Panc1 (cell line): Measurements from ENCODE around the gene NECTIN1. TPM values are rescaled to one million over a fixed set of nuclear protein-coding genes. Genes with fewer than 3 reads are reported as not detected.

Source experiments
- ATAC-seq: fragments of 200-7000 bp; cut with Tn5 transposase; 2 replicates; pipeline ENCODE4 v1.9.1; 2020; ENCODE audit warnings: mild to moderate bottlenecking, moderate library complexity
- BruUV-seq: library from RNA; stranded (reverse); fragments of 400-500 nt; replicated peaks from 2 replicates; lab custom pipeline; 2021; lab: Mats Ljungman, UMichigan
- CTCF ChIA-PET: fragments of 300-600 bp; sonication (Branson Sonifier 250); formaldehyde crosslinking; loops from one replicate; lab custom pipeline; 2022; ENCODE audit warnings: antibody characterized with exemption; lab: Charles Lee
- POLR2A ChIA-PET: fragments of 300-600 bp; sonication (Branson Sonifier 250); formaldehyde crosslinking; loops from one replicate; lab custom pipeline; 2022; ENCODE audit warnings: antibody characterized with exemption; lab: Charles Lee
- DNase-seq: peaks from one replicate; pipeline ENCODE4 v3.0.0-alpha.2; 2010; ENCODE audit warnings: low read depth, low spot score
- H3K27ac ChIP-seq: 2 replicates; pipeline ENCODE4 v1.5.1; 2011; ENCODE audit warnings: mild to moderate bottlenecking, low read length, inconsistent platforms
- H3K27me3 ChIP-seq: fragments of 200-500 bp; sonication (Bioruptor generic); 2 replicates; pipeline ENCODE4 v1.6.0; 2014; ENCODE audit warnings: low read length, inconsistent platforms; ENCODE audit not compliant: control insufficient read depth, insufficient read depth
- H3K36me3 ChIP-seq: fragments of 200-500 bp; sonication (Bioruptor generic); 2 replicates; pipeline ENCODE4 v1.5.1; 2014; ENCODE audit warnings: inconsistent platforms, mild to moderate bottlenecking, low read length, moderate library complexity; ENCODE audit not compliant: control insufficient read depth, insufficient read depth
- H3K4me1 ChIP-seq: 2 replicates; pipeline ENCODE4 v1.5.1; 2011; ENCODE audit warnings: inconsistent platforms, mild to moderate bottlenecking, low read length, moderate library complexity; ENCODE audit not compliant: control insufficient read depth, insufficient read depth
- H3K4me3 ChIP-seq, 2 experiments: 2 replicates each; pipeline ENCODE4 v1.5.1; 2011 to 2012; ENCODE audit warnings: low read depth in 2 of 2, low read length in 2 of 2, mild to moderate bottlenecking in 2 of 2, inconsistent platforms in 1 of 2, moderate library complexity in 1 of 2
- H3K9me3 ChIP-seq: fragments of 200-500 bp; sonication (Bioruptor generic); 2 replicates; pipeline ENCODE4 v1.5.1; 2014; ENCODE audit warnings: low read depth, mild to moderate bottlenecking, inconsistent platforms, low read length, moderate library complexity; ENCODE audit not compliant: control insufficient read depth, insufficient read depth
- POLR2AphosphoS5 ChIP-seq: IDR thresholded peaks from 2 replicates; pipeline ENCODE4 v1.6.1; 2012; ENCODE audit warnings: mild to moderate bottlenecking, low read depth, low read length, moderate library complexity
- SIN3A ChIP-seq: IDR thresholded peaks from 2 replicates; pipeline ENCODE4 v1.6.1; 2012; ENCODE audit warnings: low read depth, mild to moderate bottlenecking, low read length, moderate library complexity, borderline replicate concordance; ENCODE audit not compliant: insufficient read depth
- TCF7L2 ChIP-seq: IDR thresholded peaks from 2 replicates; pipeline ENCODE4 v1.6.1; 2011; ENCODE audit warnings: mild to moderate bottlenecking, low read depth, low read length, inconsistent platforms
- in situ Hi-C: cut with HindIII; loops from 2 replicates; pipeline ENCODE4 v1.10.0; 2016; ENCODE audit warnings: low sequenced_read_pairs, low pct_unique_long_range_greater_than_20kb
- intact Hi-C: fragments of 100-400 bp; cut with micrococcal nuclease; formaldehyde crosslinking; loops from one replicate; pipeline ENCODE4 v1.10.0; 2022; ENCODE audit not compliant: unreplicated experiment
- total RNA-seq: library from RNA; stranded (reverse); gene quantifications from one replicate; pipeline ENCODE4 v1.2.1, GENCODE V29; 2021; ENCODE audit not compliant: unreplicated experiment
- TF ChIP-seq, protein P1 (sequence below): fragments of 450-650 bp; IDR thresholded peaks from 2 replicates; pipeline ENCODE4 v1.5.1; 2017; ENCODE audit warnings: mild to moderate bottlenecking
- TF ChIP-seq, protein P2 (sequence below), 2 experiments: IDR thresholded peaks; 2 replicates each; pipeline ENCODE4 v1.6.1; 2011 to 2012; ENCODE audit warnings: low read depth in 2 of 2, control low read depth in 1 of 2, low read length in 1 of 2, mild to moderate bottlenecking in 1 of 2, moderate library complexity in 1 of 2; ENCODE audit not compliant: insufficient read depth in 1 of 2

NECTIN1 gene
- total RNA-seq, 1 experiment from 2014 or later = 14.6 TPM

DNA sequence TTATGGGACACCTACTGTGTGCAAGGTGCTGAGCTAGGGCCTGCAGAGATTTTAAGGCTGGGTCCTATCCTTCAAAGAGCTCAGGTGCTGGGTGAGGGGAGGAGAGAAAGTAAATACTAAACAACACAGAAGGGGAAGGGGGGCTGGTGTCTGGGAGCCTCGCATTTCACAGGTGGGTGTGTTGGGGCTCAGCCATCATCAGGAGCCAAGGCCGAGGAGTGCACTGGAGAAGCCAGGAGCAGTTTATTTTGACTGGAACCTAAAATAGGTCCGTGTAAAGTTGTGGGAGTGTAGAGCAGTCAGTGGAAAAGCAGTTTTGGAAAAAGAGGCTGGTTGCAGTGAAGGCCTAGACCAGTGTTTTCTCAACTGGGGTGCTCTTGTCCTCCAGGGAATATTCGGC is 17.5 kb downstream of the NECTIN1 start:
- ChIA-PET POLR2A (interaction anchor here (0.7 kb wide), 1 partner anchor 226 kb away, joined by 5 read pairs; no protein-coding TSS in a partner anchor), CTCF (no interaction called here)
- no peaks in the 10 kb centered on the region for H3K36me3 ChIP-seq
- TF ChIP-seq, protein P1, sequence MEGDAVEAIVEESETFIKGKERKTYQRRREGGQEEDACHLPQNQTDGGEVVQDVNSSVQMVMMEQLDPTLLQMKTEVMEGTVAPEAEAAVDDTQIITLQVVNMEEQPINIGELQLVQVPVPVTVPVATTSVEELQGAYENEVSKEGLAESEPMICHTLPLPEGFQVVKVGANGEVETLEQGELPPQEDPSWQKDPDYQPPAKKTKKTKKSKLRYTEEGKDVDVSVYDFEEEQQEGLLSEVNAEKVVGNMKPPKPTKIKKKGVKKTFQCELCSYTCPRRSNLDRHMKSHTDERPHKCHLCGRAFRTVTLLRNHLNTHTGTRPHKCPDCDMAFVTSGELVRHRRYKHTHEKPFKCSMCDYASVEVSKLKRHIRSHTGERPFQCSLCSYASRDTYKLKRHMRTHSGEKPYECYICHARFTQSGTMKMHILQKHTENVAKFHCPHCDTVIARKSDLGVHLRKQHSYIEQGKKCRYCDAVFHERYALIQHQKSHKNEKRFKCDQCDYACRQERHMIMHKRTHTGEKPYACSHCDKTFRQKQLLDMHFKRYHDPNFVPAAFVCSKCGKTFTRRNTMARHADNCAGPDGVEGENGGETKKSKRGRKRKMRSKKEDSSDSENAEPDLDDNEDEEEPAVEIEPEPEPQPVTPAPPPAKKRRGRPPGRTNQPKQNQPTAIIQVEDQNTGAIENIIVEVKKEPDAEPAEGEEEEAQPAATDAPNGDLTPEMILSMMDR = no peak
- TF ChIP-seq, protein P2, sequence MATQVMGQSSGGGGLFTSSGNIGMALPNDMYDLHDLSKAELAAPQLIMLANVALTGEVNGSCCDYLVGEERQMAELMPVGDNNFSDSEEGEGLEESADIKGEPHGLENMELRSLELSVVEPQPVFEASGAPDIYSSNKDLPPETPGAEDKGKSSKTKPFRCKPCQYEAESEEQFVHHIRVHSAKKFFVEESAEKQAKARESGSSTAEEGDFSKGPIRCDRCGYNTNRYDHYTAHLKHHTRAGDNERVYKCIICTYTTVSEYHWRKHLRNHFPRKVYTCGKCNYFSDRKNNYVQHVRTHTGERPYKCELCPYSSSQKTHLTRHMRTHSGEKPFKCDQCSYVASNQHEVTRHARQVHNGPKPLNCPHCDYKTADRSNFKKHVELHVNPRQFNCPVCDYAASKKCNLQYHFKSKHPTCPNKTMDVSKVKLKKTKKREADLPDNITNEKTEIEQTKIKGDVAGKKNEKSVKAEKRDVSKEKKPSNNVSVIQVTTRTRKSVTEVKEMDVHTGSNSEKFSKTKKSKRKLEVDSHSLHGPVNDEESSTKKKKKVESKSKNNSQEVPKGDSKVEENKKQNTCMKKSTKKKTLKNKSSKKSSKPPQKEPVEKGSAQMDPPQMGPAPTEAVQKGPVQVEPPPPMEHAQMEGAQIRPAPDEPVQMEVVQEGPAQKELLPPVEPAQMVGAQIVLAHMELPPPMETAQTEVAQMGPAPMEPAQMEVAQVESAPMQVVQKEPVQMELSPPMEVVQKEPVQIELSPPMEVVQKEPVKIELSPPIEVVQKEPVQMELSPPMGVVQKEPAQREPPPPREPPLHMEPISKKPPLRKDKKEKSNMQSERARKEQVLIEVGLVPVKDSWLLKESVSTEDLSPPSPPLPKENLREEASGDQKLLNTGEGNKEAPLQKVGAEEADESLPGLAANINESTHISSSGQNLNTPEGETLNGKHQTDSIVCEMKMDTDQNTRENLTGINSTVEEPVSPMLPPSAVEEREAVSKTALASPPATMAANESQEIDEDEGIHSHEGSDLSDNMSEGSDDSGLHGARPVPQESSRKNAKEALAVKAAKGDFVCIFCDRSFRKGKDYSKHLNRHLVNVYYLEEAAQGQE (IDR thresholded peaks at IDR 0.05; ENCODE audit: insufficient read depth in 1 of 2, low read depth in 2 of 2, low read length in 1 of 2) = no peak
- TF ChIP-seq POLR2AphosphoS5 (no peak), TCF7L2 (no peak), SIN3A (no peak)
- intact Hi-C loops (no loop called here), in situ Hi-C loops (no loop called here)
- H3K27ac ChIP-seq = no peak overlapping the region
- no TSS peak for BruUV-seq
- H3K27me3 ChIP-seq = no peaks in the 10 kb centered on the region
- no peaks in the 10 kb centered on the region for H3K9me3 ChIP-seq
- DNase-seq (no peak), ATAC-seq (no peak)
- no peaks in the 10 kb centered on the region for H3K4me1 ChIP-seq
- no peak overlapping the region for H3K4me3 ChIP-seq

DNA sequence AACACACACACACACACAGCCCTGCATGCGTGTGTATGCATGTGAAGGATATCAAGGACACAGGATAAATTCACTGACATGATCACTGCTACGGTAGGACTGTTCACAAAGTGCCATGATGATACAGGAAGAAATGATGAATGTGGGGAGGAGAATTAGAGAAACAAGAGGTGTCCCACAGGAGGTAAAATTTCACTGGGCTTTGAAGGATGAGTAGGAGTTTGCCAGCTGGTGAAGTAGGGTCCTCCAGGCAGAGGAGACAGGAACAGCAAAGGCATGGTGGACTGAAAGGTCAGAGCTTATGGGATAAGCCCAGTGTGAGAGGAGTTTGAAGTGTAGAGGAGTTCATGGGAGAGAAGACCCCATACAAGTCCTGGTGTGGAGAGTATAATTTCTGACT is 18.6 kb downstream of the NECTIN1 start:
- Histone ChIP-seq H3K27me3 (no peaks in the 10 kb centered on the region), H3K4me3 (no peak overlapping the region), H3K36me3 (no peaks in the 10 kb centered on the region), H3K4me1 (no peaks in the 10 kb centered on the region), H3K27ac (no peak overlapping the region), H3K9me3 (no peaks in the 10 kb centered on the region)
- intact Hi-C loops = no loop called here
- no peak for DNase-seq
- ChIA-PET CTCF (no interaction called here), POLR2A (no interaction called here)
- in situ Hi-C loops = no loop called here
- ATAC-seq = no peak
- BruUV-seq = no TSS peak
- TF ChIP-seq TCF7L2 (no peak), SIN3A (no peak), POLR2AphosphoS5 (no peak)
- TF ChIP-seq, protein P2 (IDR thresholded peaks at IDR 0.05; ENCODE audit: insufficient read depth in 1 of 2, low read depth in 2 of 2, low read length in 1 of 2) = no peak
- TF ChIP-seq, protein P1 = no peak
